Activated CD8-positive, alpha-beta memory T cell treated with anti-CD3 and anti-CD28 coated beads for 48 hours (primary cell): Measurements from ENCODE around the gene MED27.
"Not testable (repeated sequence)": the region's sequence is repeated elsewhere in the genome, so short reads cannot be mapped to it uniquely, and the experiment has no call there.

Experiments
- DNase-seq, 3 experiments: peaks; one replicate each; pipeline ENCODE4 v3.0.0-alpha.2; 2020; ENCODE audit warnings: low read depth in 2 of 3, low spot score in 2 of 3

MED27 gene

DNA sequence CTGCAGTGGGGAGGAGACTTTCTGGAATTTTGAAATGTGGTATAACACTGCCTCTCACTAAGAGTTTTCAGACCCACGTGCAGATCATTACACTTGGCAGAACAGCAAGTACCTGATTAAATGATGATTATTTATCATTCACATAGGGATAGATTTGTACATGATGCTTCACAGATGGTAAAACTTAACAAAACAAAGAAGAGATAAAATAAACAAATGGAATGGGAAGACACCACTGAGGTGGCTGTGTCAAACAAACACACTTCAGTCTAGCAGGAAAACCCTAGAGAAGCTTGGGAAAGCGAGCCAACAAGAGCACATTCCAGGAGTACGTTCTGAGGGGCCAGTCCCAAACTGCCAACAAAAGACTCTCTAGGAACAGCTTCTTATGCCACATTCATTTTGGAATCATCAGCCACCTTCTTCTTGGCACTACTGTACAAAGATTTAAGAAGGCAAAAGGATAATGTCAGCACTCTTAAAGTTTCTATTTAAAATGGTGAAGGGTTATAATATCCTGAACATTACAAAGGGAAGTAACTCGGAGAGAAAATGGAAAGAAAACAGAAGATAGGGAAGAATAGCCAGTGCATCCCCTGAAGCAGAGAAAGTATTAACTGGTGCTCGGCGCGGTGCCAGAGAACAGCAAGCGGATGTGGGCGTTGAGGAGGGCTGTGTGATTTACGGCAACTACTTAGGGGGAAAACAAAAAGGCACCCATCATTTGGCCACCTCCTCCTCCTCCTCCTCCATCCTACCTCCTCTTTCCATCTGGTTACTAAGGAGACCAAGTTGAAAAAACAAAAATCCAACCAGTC, 1.6 kb downstream of the MED27 start:
- no peak for DNase-seq

DNA sequence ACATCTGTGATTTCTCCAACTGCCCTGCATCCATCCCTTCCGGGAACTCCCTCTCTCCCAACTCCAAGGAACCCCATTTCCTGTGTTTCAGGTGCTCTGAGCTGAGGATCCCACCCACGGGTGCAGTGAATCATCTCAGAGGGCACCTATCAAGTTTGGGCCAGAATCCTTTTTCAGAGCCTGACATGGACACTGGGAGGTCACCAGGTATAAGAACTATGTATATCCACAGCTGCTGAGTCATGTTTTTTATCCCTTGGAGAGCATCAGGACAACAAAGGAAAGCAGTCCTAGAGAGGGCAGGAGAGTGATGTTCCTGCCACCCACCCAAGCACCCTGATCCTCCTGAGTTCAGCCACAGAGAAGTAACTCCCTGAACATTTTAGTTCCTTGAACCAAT, 3.8 kb downstream of the MED27 start:
- no peak for DNase-seq

DNA sequence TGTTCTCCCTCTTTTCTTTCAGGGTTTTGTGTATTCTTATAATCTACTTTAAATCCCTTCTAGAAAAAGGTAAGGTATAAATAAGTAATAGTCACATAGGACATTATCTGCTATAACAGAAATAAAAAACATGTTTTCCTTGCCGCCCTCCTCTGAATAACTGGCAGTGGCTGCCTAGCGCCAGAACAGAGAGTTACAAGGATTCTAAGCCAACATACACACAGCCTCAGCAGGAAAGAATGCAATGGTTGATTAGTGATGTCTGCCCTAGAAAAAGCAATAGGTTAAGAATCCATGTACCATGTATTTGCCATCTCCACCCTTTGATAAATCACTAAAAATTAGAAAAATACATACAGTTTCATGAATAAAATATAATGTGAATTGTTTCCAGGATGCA, 4.9 kb downstream of the MED27 start:
- no peak for DNase-seq

DNA sequence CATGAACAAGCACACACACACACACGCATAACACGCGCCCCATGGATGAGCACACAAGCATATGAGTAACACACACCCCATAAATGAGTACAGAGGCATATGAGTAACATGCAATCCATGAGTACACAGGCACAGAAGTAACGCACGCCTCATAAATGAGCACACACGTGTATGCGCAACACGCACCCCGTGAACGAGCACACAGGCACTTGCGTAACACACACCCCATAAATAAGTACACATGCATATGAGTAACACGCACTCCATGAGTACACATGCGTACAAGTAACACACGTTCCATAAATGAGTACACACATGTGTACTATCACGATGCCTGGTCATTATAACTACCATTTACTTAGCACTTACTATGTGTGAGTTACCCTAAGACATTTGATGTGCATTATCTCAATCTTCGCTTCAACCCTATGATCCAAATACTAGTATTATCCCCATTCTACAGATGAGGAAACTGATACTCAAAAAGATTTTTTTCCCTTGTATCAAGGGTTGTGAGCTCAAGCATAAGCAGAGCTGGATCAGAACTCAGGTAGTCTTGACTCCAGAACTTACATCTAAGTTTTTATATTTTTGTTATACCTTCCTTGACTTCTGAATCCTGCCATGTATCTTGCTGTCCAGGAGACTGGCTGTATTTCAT, 7.7 kb downstream of the MED27 start:
- DNase-seq, result no peak

DNA sequence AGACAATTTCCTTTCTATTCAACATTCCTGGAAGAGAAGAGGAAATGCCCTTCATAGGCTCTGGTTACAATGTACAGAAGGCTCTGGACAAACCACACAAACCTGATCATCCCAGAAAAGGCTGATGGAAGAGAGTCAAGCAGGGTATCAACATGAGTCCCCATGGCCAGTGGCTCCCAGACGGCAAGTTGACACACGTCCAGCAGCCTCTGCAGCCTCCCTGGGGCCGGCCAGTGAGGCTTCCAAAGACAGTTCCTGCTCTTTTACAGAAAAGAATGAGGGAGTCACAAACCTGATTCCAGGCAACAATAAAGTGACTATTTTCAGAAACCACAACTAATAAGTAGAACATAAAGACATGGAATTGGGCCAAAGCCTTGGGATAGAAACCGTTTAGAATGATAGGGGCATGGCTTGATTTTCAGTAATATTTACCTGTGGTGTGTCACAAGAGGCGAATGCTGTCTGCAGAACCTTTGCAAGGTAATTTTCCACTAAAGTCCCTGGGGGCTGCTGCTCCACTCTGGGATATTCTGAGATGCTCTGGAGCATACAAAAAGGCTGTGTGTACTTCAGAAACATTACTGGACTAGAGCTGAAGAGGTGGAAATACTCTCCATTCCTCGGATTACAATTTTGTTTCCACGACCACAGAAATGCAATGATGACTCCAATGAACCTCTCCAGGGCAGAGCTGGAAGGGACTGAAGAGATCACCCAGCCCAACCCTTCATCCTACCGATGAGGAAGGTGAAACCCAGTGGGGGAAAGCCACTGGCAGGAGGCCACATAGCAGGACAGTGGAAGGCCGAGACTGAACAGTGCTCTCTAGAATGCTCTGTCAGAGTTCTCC, 10.4 kb downstream of the MED27 start:
- no peak for DNase-seq

DNA sequence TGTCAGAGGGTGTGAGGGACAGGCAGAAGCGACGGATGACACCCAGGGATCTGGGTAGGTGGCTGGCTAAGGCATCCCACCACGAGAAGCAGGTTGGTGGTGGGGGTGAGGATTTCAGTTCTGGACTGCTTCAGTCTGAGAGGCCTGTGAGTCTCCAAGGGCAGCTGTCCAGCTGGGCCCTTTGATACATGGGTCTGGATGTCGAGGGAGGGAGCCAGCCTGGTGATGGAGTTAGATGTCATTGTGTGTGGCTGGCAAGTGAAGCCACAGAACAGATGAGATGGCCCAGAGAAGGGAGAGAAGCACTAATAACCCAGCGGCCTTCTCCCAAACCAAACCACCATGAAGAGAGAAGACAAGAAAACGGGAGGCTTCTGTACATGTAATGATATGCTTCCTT, 11.1 kb downstream of the MED27 start:
- DNase-seq, result no peak

DNA sequence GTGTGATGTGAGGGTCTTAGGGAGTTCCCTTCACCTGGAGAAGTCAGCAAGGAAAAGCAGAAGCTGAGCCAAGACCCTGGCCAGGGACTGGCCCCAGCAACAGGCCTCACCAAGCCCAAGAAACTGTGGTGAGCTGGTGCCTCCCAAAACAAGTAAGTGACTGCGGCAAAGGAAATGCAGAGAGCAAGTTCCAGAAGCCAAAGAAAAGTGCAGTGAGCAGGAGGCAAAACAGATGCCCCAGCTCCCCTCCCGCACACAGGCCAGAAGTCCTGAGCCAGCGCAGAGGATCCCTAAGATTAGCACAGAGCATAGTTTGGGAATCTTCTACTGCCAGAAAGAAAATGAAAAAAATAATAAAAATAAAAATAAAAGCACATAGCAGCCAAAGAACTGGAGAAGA, 13.2 kb downstream of the MED27 start:
- no peak for DNase-seq

DNA sequence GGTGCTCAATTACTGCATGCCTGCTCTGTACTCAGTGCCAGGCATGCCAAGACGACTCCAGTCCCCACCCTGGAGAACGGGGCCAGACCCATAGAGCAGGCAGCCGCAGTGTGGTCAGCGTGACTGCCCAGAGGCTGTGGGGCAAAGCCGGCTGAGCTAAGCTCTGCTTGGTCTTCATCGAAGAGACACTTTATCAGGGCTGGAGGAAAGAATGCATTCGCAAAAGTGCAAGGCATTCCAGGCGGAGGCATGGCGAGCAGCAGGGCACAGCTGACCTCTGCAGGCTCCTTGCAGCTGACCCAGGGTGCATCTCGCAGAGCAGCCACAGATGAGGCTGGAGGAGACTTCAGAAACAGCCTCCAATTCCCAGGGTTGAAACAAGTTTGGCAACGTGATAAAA, 13.6 kb downstream of the MED27 start:
- no peak for DNase-seq

DNA sequence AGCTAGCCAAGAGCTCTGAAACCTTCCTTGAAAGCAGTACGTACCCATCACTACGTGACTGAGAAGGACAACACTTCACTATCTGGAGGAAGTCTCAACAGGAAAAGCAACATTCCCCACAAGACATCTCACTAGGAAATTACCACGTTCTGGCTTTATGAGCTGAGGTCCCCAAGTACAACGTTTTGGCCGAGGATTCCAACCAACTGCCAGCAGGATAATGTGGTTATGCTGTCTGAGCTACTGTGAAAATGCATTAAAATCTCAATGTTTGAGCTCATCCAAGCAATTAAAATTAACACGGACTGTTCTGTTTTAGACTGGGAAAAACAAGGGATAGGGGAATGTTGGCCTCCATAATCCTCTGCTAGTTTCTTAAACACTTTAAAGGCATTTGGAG, 16.4 kb downstream of the MED27 start:
- DNase-seq, result no peak

DNA sequence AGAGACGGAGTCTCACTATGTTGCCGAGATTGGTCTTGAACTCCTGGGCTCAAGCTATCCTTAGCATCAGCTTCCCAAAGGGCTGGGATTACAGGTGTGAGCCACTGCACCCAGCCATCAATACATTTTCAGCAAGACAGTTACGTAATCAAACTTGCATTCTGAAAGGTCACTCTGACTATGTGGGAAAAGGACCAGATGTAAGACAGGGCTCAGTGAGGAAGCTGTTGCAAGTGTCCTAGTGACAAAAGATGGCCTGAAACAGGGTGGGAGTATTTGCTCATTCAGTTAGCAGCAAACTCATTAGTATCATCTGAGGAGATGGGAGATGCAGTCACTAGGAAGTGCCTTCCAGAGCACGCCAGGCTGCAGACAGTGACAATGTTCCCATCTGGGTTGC, 16.9 kb downstream of the MED27 start:
- DNase-seq, result no peak

DNA sequence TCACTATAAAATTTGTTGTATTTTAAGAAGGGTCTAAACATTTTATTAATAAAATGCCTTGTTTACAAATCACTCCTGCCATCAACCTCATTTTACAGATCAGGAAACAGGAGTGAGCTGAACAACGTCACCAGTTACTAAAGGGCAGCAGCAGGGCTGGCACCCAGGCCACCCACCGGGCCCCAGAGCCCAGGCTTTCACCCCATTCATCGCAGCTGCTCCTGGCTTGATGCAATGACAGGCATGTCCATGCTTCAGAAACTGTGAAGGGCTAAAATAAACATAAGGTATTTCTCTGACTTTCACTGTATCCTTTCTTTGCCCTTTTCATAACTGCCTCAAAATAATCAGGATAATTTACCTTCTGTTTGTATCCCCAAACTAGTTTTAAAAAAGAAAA, 18.1 kb downstream of the MED27 start:
- DNase-seq, result no peak

DNA sequence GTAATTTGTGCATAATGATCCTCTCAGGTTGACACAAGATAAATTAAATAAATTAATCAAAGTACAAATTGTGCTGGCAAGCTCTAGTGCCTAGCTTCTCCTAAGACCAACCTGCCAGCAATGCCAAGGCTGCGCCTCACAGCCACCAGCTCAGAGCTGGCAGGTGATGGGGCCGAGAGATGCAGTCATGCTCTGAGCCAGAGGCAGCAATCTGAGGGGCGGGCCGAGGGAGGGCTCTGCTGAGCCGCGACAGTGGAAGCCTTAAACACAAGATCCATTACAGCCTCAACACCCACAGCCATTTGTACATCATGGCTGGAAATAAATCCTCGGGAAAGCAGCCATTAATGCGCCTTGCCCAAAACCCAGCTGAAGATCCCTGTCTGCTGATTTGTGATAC, 20.3 kb downstream of the MED27 start:
- no peak for DNase-seq

DNA sequence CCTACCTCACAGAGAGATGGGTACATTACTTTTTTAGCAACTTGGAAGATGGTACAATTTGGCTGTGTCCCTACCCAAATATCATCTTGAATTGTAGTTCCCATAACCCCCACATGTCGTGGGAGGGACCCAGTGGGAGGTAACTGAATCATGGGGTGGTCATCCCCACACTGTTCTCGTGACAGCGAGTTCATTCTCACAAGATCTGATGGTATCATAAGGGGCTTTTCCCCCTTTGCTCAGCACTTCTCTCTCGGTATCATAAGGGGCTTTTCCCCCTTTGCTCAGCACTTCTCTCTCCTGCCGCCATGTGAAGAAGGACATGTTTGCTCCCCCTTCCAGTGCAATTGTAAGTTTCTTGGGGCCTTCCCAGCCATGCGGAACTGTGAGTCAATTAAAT, 21.4 kb downstream of the MED27 start:
- DNase-seq, result not testable (repeated sequence)

DNA sequence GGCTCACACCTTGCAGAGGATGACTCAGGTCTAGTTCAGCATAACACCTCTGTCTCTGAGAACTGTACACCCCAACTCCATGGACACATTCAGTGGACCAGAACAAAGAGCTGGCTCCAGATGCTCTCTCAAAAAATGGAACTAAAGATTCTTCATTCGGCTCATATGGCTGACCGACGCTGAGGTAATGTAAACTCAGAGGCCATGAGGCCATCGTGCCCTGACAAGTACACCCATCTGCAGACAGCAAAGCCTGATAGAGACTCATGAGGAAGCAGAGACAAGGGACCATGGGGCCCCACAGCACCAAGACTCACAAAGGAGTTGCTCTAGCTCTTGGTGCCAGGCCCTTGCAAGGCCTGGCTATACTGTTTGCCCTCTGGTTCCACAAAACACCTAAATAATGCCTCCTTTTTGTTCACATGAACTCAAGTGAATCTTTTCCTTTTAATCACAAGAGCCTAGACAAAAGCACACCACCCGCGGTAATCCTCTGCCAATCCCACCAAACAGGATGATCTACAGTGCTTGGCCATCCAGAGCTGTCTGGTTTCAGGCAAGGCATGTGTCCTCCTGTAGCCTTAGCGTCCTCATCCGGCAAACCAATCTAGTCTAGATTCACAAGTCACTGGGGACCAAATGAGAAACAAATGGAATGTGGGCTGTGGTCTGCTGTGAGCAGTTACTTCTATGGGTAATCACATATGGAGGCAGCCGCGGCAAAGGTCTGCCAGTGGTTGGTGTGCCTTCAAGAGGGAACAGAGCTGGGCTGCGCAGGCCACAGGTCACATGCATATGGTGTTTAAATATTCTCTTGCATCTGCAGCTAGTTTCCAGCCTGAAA, 22.7 kb downstream of the MED27 start:
- DNase-seq, result no peak

DNA sequence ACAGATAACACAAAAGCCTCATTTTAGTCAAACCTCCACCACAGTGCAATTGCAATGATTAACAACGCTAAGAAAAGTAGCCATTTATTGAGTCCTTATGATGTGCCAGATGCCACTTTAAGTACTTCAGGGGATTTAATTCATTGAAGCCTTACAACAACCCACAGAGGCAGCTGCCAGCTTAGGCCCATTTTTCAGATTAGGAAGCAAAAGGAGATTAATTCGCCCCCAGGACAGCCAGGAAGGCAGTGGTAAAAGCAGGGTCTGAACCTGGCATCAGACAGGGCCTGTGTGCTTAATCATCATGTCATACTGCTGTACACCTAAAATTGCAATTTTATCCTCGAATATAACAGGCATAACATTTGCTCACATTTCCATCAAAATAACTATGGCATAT, 23.9 kb downstream of the MED27 start:
- DNase-seq, result no peak

DNA sequence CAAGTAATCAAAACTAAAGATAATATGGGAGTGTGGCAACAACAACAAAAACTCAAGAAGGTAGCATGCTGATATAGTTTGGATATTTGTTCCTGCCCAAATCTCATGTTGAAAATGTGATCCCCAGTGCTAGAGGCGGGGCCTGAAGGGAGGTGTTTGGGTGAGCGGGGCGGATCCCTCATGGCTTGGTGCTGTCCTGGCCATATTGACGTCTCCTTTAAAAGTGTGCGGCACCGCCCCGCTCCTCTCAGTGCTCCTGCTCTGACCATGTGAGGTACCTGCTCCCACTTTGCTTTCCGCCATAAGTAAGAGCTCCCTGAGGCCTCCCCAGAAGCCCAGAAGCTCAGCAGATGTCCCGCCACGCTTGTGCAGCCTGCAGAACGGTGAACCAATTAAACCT, 25.6 kb downstream of the MED27 start:
- DNase-seq, result no peak

DNA sequence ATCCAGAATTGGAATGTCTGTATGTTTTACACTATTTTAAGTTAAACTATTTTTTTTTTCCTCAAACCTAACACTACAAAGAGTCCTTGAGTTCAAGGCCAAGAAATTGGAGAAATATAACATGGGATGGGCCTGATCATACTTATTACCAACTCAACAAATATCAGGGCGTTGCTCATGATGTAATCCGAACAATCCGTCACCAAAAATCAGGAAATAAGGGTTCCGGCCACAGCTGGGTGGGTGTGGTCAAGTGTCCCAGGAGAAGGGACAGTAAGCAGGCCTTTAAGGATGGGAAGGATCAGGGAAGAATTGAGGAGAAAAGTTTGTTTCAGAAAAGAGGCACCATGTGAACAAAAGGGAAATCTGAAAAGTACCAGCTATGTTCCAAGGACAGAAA, 29.8 kb downstream of the MED27 start:
- DNase-seq, result no peak

DNA sequence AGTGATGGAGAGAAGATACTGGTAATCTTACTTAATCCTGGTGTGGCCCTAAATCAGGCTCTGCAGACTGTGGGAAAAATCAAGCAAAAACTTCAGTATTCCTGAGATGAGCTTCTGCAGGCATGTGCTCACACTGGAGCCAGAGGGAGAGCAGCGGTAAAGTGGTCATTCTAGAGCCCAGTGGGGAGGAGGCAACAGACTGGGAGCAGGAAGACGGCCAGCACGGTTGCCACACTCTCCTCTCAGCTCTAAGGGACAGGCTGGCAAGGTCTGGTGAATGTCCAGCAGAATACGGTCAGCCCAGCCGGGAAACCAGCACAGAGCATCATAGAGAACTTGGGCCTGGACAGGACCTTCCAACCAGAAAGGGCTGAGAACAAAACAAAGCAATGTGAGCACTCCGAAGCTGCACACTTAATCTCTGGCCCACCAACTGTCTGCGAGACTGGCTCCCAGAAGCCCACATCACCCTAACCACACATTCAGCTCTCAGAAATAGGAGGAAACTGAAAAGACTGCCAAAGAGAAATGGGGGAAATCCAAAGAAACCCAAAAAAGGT, 30.3 kb downstream of the MED27 start:
- no peak for DNase-seq

DNA sequence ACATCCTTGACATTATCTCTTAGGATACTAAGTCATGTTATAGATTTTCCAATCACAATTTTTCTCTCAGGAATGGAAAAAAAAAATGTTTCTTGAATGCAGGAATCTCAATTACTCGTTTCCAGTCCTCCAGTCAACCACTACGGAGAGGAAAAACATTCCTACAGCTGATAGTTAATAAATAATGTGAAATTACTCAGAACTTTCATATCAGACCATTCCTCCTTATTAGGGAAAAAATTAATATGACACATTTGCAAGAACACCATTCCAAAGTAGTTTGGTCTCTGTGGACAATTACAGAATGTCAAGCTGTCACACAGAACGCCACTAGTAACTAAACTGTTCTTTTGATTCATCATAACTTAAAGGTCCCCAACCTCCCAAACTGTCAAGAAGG, 31.5 kb downstream of the MED27 start:
- no peak for DNase-seq

DNA sequence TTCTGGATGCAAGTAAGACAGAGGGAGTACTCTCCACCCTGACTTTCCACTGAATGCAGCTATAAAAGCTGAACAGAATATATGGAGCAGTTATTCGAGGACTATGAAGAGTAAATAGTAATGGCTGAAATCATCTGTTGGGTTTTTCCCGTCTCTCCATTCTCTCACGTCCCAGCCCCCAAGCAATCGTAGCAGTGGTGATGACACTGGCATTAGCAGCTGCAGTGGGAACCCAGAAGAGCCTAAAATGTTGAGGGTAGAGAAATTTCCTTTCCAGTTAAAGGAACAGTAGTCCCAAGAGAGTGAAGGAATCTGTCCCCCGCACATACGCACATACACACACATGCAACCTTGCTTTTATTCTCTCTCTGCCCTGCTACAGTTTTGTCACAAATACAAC, 33.2 kb downstream of the MED27 start:
- no peak for DNase-seq
